ENCODE measurements around the gene CPA1. TPM values are rescaled to one million over a fixed set of nuclear protein-coding genes. Genes with fewer than 3 reads are reported as not detected.

The CPA1 gene
- total RNA-seq, 1 donor from 2014 or later = not detected

- no peaks in the 10 kb centered on the region for H3K4me1 Mint-ChIP-seq (ENCODE audit: unreplicated experiment)
- TF ChIP-seq CTCF (IDR thresholded peaks at IDR 0.05; ENCODE audit: unreplicated experiment) = no peak
- H3K27ac Mint-ChIP-seq (ENCODE audit: unreplicated experiment) = no peak overlapping the region
- H3K36me3 Mint-ChIP-seq (ENCODE audit: low read depth, unreplicated experiment) = no peaks in the 10 kb centered on the region
- no peaks in the 10 kb centered on the region for H3K27me3 Mint-ChIP-seq (ENCODE audit: unreplicated experiment)
- H3K9me3 Mint-ChIP-seq (ENCODE audit: unreplicated experiment) = no peaks in the 10 kb centered on the region
- DNase-seq (ENCODE audit: low spot score) = no peak
- no peak overlapping the region for H3K4me3 Mint-ChIP-seq (ENCODE audit: unreplicated experiment)
Measured at GRCh38 chr7:130426564-130426963, 46.3 kb downstream of the CPA1 start.

GRCh38 chr7:130429019-130429418, 48.7 kb downstream of the CPA1 start:
- Mint-ChIP-seq H3K4me3 (ENCODE audit: unreplicated experiment) (no peak overlapping the region), H3K9me3 (ENCODE audit: unreplicated experiment) (no peaks in the 10 kb centered on the region), H3K27me3 (ENCODE audit: unreplicated experiment) (no peaks in the 10 kb centered on the region), H3K4me1 (ENCODE audit: unreplicated experiment) (no peaks in the 10 kb centered on the region), H3K27ac (ENCODE audit: unreplicated experiment) (no peak overlapping the region), H3K36me3 (ENCODE audit: low read depth, unreplicated experiment) (no peaks in the 10 kb centered on the region)
- TF ChIP-seq CTCF (IDR thresholded peaks at IDR 0.05; ENCODE audit: unreplicated experiment) = no peak
- no peak for DNase-seq (ENCODE audit: low spot score)

- no peak overlapping the region for H3K4me3 Mint-ChIP-seq (ENCODE audit: unreplicated experiment)
- no peak for TF ChIP-seq CTCF (IDR thresholded peaks at IDR 0.05; ENCODE audit: unreplicated experiment)
- DNase-seq (ENCODE audit: low spot score) = no peak
- H3K27ac Mint-ChIP-seq (ENCODE audit: unreplicated experiment) = no peak overlapping the region
- H3K36me3 Mint-ChIP-seq (ENCODE audit: low read depth, unreplicated experiment) = no peaks in the 10 kb centered on the region
- no peaks in the 10 kb centered on the region for H3K9me3 Mint-ChIP-seq (ENCODE audit: unreplicated experiment)
- peaks cover 6% of the 10 kb centered on the region for H3K4me1 Mint-ChIP-seq (ENCODE audit: unreplicated experiment)
- H3K27me3 Mint-ChIP-seq (ENCODE audit: unreplicated experiment) = no peaks in the 10 kb centered on the region
Measured at GRCh38 chr7:130430115-130430514, 49.8 kb downstream of the CPA1 start.

GRCh38 chr7:130430841-130431666, 50.8 kb downstream of the CPA1 start:
- TF ChIP-seq CTCF (IDR thresholded peaks at IDR 0.05; ENCODE audit: unreplicated experiment) = no peak
- Mint-ChIP-seq H3K27ac (ENCODE audit: unreplicated experiment) (no peak overlapping the region), H3K4me1 (ENCODE audit: unreplicated experiment) (peaks cover 8% of the 10 kb centered on the region), H3K9me3 (ENCODE audit: unreplicated experiment) (no peaks in the 10 kb centered on the region), H3K4me3 (ENCODE audit: unreplicated experiment) (no peak overlapping the region), H3K27me3 (ENCODE audit: unreplicated experiment) (no peaks in the 10 kb centered on the region), H3K36me3 (ENCODE audit: low read depth, unreplicated experiment) (no peaks in the 10 kb centered on the region)
- no peak for DNase-seq (ENCODE audit: low spot score)

- no peaks in the 10 kb centered on the region for H3K27me3 Mint-ChIP-seq (ENCODE audit: unreplicated experiment)
- H3K4me1 Mint-ChIP-seq (ENCODE audit: unreplicated experiment) = peaks cover 8% of the 10 kb centered on the region
- no peak for DNase-seq (ENCODE audit: low spot score)
- H3K36me3 Mint-ChIP-seq (ENCODE audit: low read depth, unreplicated experiment) = no peaks in the 10 kb centered on the region
- H3K27ac Mint-ChIP-seq (ENCODE audit: unreplicated experiment) = no peak overlapping the region
- H3K9me3 Mint-ChIP-seq (ENCODE audit: unreplicated experiment) = no peaks in the 10 kb centered on the region
- TF ChIP-seq CTCF (IDR thresholded peaks at IDR 0.05; ENCODE audit: unreplicated experiment) = no peak
- H3K4me3 Mint-ChIP-seq (ENCODE audit: unreplicated experiment) = no peak overlapping the region
Measured at GRCh38 chr7:130432886-130433285, 52.6 kb downstream of the CPA1 start.
